ENCODE results near the gene GDF10. TPM values are rescaled to one million over a fixed set of nuclear protein-coding genes. Genes with fewer than 3 reads are reported as not detected.

GDF10 gene
- total and polyA plus RNA-seq, 10 of the 15 experiments (the other 5 are each of a cell fraction or from before 2014, with no cell fraction given), result not detected

GRCh38 chr10:47303105-47303504, 3.1 kb downstream of the GDF10 start (continued):
- no peak for TF ChIP-seq JUND (IDR thresholded peaks at IDR 0.05; ENCODE audit: low read depth, low read length)
- no peak for TF ChIP-seq ZBTB4 (CRISPR knock-in tag; IDR thresholded peaks at IDR 0.05)
- no peak for TF ChIP-seq SUZ12 (IDR thresholded peaks at IDR 0.05; ENCODE audit: unreplicated experiment)
- TF ChIP-seq ATF7 (IDR thresholded peaks at IDR 0.05; ENCODE audit: low read depth), result no peak
- no peak for TF ChIP-seq ZSCAN29 (IDR thresholded peaks at IDR 0.05)
- no peak for TF ChIP-seq CREB1 (IDR thresholded peaks at IDR 0.05; ENCODE audit: low read depth)
- no peak for TF ChIP-seq EZH2 (IDR thresholded peaks at IDR 0.05; ENCODE audit: borderline replicate concordance, control insufficient read depth, low read depth, low read length)
- no peak for TF ChIP-seq STAT1 (conservative IDR thresholded peaks at IDR 0.05)
- TF ChIP-seq BCL3 (IDR thresholded peaks at IDR 0.05; ENCODE audit: borderline replicate concordance, insufficient read depth, low read depth, low read length, poor library complexity, severe bottlenecking), result no peak
- TF ChIP-seq CBX3 (IDR thresholded peaks at IDR 0.05; ENCODE audit: borderline replicate concordance, low read depth), result no peak
- TF ChIP-seq NR2C2 (IDR thresholded peaks at IDR 0.05; ENCODE audit: borderline replicate concordance, control insufficient read depth, insufficient read length, low read depth), result no peak
- TF ChIP-seq CHD4 (IDR thresholded peaks at IDR 0.05), result no peak
- no peak for TF ChIP-seq LARP7 (IDR thresholded peaks at IDR 0.05)
- TF ChIP-seq RUNX3 (IDR thresholded peaks at IDR 0.05; ENCODE audit: low read length), result no peak
